Osteocyte (in vitro differentiated cells): ENCODE data around the gene SLC51A. TPM values are rescaled to one million over a fixed set of nuclear protein-coding genes. Genes with fewer than 3 reads are reported as not detected.

Experiments
- DNase-seq: peaks from one replicate; pipeline ENCODE4 v3.0.0; 2021; ENCODE audit warnings: mixed read lengths; ENCODE audit not compliant: unreplicated experiment; ENCODE audit errors: extremely low spot score
- H3K27ac Mint-ChIP-seq: one replicate; pipeline ENCODE4 v1.8.0; 2021; ENCODE audit warnings: mild to moderate bottlenecking, mixed read lengths; ENCODE audit not compliant: unreplicated experiment
- H3K27me3 Mint-ChIP-seq: one replicate; pipeline ENCODE4 v1.8.0; 2021; ENCODE audit warnings: mixed read lengths; ENCODE audit not compliant: unreplicated experiment
- H3K36me3 Mint-ChIP-seq: one replicate; pipeline ENCODE4 v1.8.0; 2021; ENCODE audit warnings: mixed read lengths; ENCODE audit not compliant: unreplicated experiment
- H3K4me1 Mint-ChIP-seq: one replicate; pipeline ENCODE4 v1.8.0; 2021; ENCODE audit warnings: mixed read lengths; ENCODE audit not compliant: unreplicated experiment
- H3K4me3 Mint-ChIP-seq: one replicate; pipeline ENCODE4 v1.8.0; 2021; ENCODE audit warnings: mild to moderate bottlenecking, moderate library complexity, mixed read lengths; ENCODE audit not compliant: unreplicated experiment
- H3K9me3 Mint-ChIP-seq: one replicate; pipeline ENCODE4 v1.8.0; 2021; ENCODE audit warnings: mixed read lengths; ENCODE audit not compliant: unreplicated experiment
- CTCF ChIP-seq: fragments of 200-600 bp; sonication (generic); IDR thresholded peaks from 2 replicates; pipeline ENCODE4 v1.5.0; 2021; ENCODE audit warnings: antibody characterized with exemption, mild to moderate bottlenecking, moderate library complexity
- total RNA-seq: library from RNA; stranded (reverse); gene quantifications from 2 replicates; pipeline ENCODE4 v1.2.1, GENCODE V29; 2021

SLC51A gene
- total RNA-seq, 1 donor from 2014 or later = not detected

- peaks cover 20% of the 10 kb centered on the region for H3K36me3 Mint-ChIP-seq
- H3K27me3 Mint-ChIP-seq = no peaks in the 10 kb centered on the region
- no peak overlapping the region for H3K27ac Mint-ChIP-seq
- H3K4me1 Mint-ChIP-seq = no peaks in the 10 kb centered on the region
- no peak for DNase-seq
- TF ChIP-seq CTCF = no peak
- no peaks in the 10 kb centered on the region for H3K9me3 Mint-ChIP-seq
- no peak overlapping the region for H3K4me3 Mint-ChIP-seq
These were observed 30.4 kb downstream of the SLC51A start for GRCh38 chr3:196246612-196247308.

GRCh38 chr3:196251918-196252317, 35.6 kb downstream of the SLC51A start:
- no peak for TF ChIP-seq CTCF
- no peak for DNase-seq
- Mint-ChIP-seq H3K9me3 (no peaks in the 10 kb centered on the region), H3K4me1 (no peaks in the 10 kb centered on the region), H3K27ac (no peak overlapping the region), H3K27me3 (no peaks in the 10 kb centered on the region), H3K36me3 (peaks cover 13% of the 10 kb centered on the region), H3K4me3 (no peak overlapping the region)

- Mint-ChIP-seq H3K27ac (no peak overlapping the region), H3K4me1 (no peaks in the 10 kb centered on the region), H3K36me3 (peaks cover 9% of the 10 kb centered on the region), H3K9me3 (no peaks in the 10 kb centered on the region), H3K4me3 (no peak overlapping the region), H3K27me3 (no peaks in the 10 kb centered on the region)
- TF ChIP-seq CTCF = no peak
- no peak for DNase-seq
These were observed 38.3 kb downstream of the SLC51A start for GRCh38 chr3:196254376-196255283.

GRCh38 chr3:196255776-196256175, 39.4 kb downstream of the SLC51A start:
- TF ChIP-seq CTCF = no peak
- H3K36me3 Mint-ChIP-seq = peaks cover 11% of the 10 kb centered on the region
- peaks cover 2% of the 10 kb centered on the region for H3K9me3 Mint-ChIP-seq
- no peaks in the 10 kb centered on the region for H3K4me1 Mint-ChIP-seq
- DNase-seq = no peak
- H3K4me3 Mint-ChIP-seq = no peak overlapping the region
- no peaks in the 10 kb centered on the region for H3K27me3 Mint-ChIP-seq
- no peak overlapping the region for H3K27ac Mint-ChIP-seq

- no peak overlapping the region for H3K27ac Mint-ChIP-seq
- H3K4me3 Mint-ChIP-seq = no peak overlapping the region
- peaks cover 27% of the 10 kb centered on the region for H3K36me3 Mint-ChIP-seq
- peaks cover 4% of the 10 kb centered on the region for H3K9me3 Mint-ChIP-seq
- no peak for DNase-seq
- TF ChIP-seq CTCF = no peak
- no peaks in the 10 kb centered on the region for H3K27me3 Mint-ChIP-seq
- H3K4me1 Mint-ChIP-seq = peaks cover 2% of the 10 kb centered on the region
These were observed 44.5 kb downstream of the SLC51A start for GRCh38 chr3:196260784-196261183.
